Panc1 (cell line): ENCODE results near the gene CSNK1E.

Experiments
- POLR2AphosphoS5 ChIP-seq: IDR thresholded peaks from 2 replicates; pipeline ENCODE4 v1.6.1; 2012; ENCODE audit warnings: mild to moderate bottlenecking, low read depth, low read length, moderate library complexity
- REST ChIP-seq, 2 experiments: IDR thresholded peaks; 2 replicates each; pipeline ENCODE4 v1.6.1; 2011 to 2012; ENCODE audit warnings: low read depth in 2 of 2, control low read depth in 1 of 2, low read length in 1 of 2, mild to moderate bottlenecking in 1 of 2, moderate library complexity in 1 of 2; ENCODE audit not compliant: insufficient read depth in 1 of 2
- TF ChIP-seq, protein P1 (sequence below): fragments of 450-650 bp; IDR thresholded peaks from 2 replicates; pipeline ENCODE4 v1.5.1; 2017; ENCODE audit warnings: mild to moderate bottlenecking

- no peak for TF ChIP-seq POLR2AphosphoS5
- TF ChIP-seq, protein P1, sequence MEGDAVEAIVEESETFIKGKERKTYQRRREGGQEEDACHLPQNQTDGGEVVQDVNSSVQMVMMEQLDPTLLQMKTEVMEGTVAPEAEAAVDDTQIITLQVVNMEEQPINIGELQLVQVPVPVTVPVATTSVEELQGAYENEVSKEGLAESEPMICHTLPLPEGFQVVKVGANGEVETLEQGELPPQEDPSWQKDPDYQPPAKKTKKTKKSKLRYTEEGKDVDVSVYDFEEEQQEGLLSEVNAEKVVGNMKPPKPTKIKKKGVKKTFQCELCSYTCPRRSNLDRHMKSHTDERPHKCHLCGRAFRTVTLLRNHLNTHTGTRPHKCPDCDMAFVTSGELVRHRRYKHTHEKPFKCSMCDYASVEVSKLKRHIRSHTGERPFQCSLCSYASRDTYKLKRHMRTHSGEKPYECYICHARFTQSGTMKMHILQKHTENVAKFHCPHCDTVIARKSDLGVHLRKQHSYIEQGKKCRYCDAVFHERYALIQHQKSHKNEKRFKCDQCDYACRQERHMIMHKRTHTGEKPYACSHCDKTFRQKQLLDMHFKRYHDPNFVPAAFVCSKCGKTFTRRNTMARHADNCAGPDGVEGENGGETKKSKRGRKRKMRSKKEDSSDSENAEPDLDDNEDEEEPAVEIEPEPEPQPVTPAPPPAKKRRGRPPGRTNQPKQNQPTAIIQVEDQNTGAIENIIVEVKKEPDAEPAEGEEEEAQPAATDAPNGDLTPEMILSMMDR: no peak
- TF ChIP-seq REST (IDR thresholded peaks at IDR 0.05; ENCODE audit: insufficient read depth in 1 of 2, low read depth in 2 of 2, low read length in 1 of 2): no peak
Measured at GRCh38 chr22:38303974-38304373, 13.3 kb downstream of the CSNK1E start.
